HG02840 (cell line): Measurements from ENCODE around the gene EIF4E2.

Source experiments
- ATAC-seq: cut with Tn5 transposase; IDR thresholded peaks from one replicate; pipeline ENCODE4 v1.9.1; 2021; ENCODE audit warnings: mild to moderate bottlenecking, moderate library complexity, moderate number of reproducible peaks; ENCODE audit not compliant: unreplicated experiment, low FRiP score

The EIF4E2 gene, protein sequence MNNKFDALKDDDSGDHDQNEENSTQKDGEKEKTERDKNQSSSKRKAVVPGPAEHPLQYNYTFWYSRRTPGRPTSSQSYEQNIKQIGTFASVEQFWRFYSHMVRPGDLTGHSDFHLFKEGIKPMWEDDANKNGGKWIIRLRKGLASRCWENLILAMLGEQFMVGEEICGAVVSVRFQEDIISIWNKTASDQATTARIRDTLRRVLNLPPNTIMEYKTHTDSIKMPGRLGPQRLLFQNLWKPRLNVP

DNA sequence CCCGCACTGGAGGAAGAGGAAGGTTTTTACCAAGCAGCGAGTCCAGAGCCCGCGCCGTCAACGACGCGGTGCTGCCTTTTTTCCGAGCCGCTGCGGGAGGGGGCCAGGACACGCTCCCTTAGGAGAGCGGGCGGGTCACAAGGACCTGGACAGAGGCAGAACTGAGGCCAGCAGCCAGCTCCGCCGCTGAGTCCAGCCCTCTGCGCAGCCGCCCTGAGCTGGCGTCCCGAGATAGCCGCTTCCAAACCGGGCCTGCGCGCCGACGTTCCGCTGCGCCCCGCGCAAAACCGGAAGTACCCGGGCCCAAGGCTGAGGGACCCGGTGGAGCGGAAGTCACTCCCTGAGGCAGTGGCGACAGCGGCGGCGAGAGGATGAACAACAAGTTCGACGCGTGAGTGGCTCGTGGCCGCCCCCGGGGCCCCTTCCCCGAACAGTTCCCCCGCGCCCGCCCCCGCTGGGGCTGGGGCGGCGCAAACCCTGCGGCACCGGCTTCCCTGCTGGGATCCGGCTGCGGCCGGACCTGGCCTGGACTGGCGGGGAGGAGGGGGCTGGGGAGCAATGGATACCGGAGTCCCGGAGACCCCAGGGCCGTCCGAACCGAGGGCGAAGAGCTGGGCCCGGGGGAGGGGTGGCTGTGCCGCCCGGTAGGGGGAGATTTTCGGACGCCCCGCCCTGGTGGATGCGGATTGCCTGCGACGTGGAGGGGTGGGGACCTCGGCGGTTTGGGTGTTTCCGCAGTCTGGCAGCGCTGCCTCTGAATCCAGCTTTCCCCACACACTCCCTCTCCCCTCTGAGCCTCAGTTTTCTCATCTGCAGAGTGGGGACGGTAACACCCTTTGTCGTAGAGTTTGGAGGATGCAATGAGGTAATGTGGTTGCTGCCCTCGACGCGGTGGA, at the start of gene EIF4E2, which contains the start of gene TIGD1:
EIF4E2 (plus strand) TSS at position 336 of the 896 bp plus-strand sequence; CDS start at position 372, 36 bp downstream.
TIGD1 (minus strand) TSS at position 204 of the 896 bp plus-strand sequence. CDS start 675 bp downstream, outside the sequence.
- ATAC-seq, result peak; percentile 91

DNA sequence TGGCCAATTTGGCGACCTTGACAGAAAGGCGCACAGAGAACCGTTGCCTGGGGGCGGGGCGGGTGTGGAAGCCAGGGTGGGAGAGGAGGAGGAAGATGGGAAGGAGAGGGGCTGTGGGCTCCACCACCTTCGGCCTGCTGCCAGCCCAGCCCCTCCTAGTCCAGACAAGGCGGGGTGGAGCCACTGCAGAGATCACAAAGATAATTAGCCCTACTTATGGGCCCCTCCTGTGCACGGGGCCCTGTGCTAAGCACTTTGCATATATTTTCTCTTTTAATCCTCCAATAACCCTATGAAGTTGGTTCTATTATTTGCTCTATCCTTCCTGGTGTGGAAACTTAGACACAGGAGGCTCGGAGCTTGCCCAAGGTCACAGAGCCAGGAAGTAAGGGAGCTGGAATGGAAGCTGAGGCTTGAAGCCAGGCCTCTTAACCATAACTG, 49.1 kb upstream of the EIF4E2 start:
- ATAC-seq, result no peak

DNA sequence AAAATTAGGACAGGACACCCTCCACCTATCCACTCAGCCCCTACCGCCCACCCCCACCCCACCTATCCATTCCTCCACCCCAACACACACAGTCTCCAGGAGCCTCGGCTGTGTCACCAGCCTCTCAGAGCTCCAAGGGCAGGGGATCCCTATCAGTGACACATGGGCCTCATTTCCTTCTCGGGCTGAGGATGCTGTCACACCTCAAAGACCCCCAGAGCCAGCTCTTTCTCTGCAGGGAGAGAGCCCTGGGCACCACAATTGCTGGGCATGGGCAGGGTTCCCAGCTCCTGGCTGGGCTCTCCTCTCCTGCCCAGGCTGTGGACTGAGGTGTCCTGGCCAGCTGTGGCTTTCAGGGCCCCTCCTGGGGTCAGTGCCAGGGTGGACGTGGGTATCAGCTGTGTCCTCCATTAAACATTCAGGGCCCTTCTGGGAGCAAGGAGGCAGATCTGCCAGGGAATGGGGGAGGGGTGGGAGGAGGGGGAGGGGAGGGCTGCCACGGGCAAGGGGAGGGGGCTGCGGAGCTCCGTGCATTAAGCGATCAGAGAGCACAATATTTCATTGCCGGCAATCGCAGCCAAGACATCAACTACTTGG, 48.6 kb upstream of the EIF4E2 start:
- no peak for ATAC-seq

DNA sequence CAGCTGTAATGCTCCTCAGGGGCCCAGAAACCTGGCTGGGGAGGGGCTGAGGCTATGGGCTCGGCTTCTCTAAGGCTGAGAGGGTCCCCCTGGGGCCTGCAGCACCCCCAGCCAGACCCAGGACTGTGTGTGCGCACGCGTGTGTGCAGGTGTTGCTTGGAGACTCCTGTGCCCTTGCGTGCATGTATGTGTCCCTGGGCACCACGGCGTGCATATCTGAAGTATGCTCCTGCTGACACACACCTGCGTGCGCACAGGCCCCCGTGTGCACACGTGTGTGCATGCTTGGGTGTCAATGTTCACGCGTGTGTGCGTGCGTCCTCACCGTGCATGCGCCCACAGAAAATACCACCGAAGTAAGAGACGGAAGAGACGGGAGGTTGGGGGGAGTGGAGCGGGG, 48.0 kb upstream of the EIF4E2 start:
- no peak for ATAC-seq

DNA sequence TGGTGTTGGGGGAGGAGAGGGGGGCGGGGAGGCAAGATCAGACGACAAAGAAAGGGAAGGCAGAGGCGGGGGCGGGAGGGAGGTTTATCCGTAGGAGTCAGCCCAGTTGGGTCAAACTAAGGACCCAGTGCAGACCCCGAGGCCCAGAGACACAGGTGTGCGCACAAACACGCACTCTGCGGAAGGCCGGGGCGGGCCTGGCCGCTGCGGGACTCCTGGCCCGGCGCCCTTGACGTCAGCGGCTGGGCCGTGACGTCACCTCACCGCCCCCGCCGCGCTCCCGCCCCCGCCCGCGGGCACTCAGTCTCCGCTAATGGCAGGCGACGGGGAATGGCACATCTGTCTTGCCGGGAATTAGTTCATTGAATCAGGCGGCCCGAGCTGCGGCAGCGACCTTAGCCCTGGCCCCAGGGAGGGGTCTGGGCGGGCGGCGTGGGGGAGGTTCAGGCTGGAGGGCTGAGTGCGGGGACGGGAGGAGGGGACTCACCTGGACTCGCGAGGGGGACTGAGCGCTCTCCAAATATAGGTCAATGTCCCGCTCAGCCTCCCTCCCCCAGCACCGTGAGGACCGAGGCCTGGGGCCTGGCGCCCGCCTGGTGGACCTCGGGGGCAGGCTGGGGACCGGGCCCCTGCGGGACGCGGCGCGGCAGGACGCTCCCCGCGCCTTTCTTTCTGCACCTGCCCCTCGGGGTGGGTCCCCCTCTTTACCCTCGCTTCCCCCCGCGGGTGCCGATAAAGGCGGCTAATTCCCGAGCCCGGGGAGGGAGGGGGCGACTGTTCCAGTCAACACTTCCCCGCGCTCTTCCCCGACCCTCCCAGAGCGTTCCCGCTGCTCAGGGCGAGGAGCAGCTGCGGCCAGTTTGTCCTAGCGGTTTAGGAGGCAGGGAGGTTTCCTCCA, 47.3 kb upstream of the EIF4E2 start:
- no peak for ATAC-seq

DNA sequence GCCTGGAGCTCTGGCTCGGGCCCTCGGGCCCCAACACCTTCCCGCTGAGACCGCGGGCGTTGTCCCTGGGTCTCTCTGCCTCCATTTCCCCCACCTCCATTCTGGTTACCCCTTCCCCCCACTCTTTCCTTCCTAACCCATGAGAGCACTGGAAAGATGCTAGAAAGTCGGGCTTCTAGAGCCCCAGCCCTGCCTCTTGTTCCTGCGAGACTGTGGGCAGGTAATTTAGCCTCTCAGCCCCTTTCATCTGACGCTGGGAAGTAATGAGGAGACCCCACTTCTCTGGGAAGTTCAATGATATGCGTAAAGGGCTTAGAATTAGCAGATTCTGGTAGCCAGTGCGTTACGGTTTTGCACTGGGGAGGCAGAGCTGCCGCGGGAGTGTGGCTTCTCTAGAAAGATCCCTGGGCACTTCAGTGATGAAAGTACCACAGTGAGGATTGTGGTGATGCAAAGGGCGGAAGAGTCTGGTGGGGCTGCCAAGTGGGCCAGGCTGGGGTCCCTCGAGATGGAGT, 46.6 kb upstream of the EIF4E2 start:
- no peak for ATAC-seq

DNA sequence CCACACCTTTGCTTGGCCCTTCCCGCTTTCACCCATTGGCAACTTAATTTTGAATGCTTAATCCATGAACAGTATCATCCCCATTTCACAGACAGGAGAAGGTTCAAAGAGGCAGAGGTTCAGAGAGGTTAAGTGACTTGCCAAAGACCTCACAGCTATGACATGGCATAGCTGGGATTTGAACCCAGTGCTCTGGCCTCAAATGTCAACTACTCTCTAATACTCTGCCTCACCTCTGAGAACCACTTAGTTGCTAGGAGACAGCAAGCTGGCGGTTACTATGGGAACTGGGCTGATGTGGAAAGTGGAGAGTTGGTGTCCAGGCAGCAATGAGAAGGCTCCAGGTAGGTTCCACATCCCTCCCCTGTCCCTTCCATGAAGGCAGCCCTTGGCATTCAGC, 46.1 kb upstream of the EIF4E2 start:
- no peak for ATAC-seq

DNA sequence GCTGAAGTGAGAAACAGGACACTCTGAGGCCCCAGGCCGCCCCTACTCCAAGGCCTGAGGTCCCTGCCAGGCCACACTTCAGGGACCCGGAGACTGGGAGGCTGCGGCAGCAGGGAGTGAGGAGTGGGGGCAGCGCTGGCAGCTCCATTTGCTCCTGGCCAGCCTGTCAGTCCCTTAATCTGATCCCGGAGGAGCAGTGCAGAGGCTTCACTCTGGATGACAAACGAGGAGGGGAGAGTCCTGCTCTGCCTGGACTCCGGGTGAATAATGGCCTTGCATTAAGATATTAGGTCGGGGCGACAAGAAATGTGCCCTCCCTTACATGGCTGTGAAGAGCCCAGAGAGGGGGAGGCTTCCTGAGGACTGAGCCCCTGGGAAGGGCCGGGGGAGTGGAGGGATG, 44.6 kb upstream of the EIF4E2 start:
- no peak for ATAC-seq

DNA sequence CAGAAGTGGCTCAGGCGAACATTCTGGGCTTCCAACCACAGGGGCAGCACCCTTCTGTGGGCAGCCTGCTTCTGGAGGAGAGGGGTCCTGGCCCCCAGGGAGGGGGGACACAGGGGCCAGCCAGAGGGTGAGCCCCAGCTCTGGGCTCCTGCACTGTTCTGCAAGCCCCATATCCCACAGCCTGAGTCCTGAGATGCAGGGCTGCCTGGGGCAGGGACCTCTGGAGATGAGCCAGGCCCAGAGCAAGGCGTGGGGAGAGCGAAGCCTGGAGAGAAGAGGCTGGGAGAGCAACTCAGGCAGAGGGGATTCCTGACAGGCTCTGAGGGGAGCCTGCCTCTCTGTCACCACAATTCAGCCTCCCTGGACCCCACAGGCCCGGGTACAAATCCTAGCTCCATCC, 43.8 kb upstream of the EIF4E2 start:
- ATAC-seq, result no peak

DNA sequence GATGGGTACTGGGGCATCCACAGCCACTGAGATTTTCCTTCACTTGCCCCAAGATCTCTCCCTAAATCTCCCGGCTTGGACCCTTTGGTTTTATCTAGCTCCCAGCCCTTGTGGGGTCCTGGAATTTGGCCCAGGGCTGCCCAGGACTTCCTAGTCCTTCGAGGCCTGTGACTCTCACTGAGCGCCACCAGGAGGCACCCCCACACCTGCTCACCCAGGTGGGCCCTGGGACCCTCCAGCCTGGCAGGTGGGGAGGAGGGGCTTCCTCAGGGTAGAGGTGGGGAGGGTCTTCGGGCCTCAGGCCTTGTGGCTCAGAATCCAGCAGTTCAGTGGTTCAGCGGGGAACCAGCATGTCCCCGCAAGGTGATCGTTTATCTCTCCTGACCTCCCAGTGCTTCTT, 42.2 kb upstream of the EIF4E2 start:
- ATAC-seq, result no peak

DNA sequence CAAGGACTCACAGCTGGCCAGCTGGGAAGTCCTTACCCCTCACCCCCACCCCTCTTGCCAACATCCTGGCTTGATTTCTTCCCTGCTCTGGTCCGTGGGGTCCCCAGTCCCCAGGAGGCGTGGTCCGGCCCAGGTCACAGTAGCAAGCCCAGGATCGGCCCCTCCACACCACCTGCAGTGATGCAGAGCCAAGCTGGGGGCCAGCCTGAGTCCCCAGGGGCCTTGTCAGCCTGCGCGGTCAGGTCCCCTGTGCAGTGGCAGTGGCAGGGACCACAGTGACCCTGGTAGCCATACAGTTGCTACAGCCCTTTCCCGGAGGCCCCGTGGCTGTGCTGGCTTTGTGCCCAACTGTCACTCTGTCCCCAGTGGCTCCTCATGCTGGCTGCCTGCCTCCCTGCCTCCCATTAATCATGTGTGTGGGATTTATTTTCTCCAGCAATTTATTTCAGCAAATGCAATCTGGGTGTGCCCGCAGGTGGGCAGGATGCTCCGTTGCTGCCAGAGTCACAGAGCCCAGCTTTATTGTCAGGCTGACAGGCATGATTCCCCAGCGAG, 39.1 kb upstream of the EIF4E2 start:
- no peak for ATAC-seq

DNA sequence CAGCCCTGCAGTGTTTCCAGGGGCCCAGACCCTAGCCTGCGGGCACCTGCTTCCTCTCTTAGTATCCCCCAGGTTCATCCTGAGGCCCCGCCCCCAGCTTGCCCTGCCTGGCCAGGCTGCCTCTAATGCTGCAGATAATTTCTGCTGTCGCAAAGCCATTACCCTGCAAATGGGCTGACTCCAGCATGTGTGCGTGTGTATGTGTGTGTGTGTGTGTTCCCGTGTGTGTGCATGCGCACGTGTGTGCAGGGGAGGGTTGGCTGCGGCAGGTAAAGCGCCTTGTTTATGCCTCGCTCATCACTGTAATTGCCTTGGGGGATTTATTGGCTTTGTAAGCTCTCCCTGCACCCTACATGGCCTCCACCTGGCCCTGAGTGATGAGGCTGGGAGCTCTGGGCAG, 37.9 kb upstream of the EIF4E2 start:
- no peak for ATAC-seq

DNA sequence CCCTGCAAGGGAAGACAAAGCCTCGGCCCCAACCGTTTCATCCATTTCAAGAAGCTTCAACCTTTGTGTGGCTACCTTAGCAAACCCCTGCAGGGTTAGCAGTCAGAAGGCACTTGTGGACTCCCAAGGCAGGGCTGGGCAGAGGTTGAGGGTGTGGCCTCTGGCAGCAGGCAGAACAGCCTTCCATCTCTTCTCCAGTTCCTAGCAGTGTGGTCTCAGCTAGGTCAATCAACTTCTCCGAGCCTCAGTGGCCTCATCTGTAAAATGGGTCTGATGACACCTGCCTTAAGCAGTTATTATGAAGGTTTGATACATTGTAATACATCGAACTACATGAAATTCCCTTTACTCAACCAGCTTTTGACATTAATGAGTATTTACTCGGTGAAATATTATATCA, 37.1 kb upstream of the EIF4E2 start:
- ATAC-seq, result no peak

DNA sequence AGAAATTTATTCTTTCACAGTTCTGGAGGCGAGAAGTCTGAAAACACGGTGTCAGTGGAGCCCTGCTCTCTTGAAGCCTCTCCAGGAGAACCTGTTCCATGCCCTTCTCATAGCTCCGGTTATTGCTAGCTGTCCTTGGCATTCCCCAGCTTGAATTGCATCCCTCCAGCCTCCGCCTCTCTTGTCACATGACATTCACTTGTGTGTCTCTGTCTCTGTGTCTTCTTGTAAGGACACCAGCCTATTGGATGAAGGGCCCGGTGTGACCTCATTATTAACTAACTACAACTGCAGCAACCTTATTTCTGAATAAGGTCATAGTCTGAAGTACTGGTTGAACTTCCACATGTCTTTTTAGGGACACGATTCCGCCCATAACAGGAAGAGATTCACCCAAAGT, 34.9 kb upstream of the EIF4E2 start:
- no peak for ATAC-seq

DNA sequence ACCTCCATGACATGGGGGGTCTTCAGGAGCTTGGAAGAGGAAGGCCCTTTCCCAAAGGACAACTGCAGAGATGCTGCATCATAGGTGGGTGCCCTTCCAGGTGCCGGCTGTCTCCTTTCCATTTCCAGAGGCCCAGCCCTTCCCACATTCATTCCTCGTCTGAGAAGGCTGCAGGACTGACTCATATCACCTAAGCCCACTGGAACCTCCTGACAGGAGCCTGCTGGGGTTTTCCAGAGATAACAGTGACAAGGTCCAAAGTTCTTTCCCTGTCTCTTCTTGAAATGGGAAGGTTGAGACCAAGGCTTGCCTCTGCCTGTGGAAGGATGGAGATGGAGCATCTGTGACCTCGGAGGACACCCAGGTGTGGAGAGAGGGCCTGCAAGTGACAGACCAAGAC, 33.9 kb upstream of the EIF4E2 start:
- ATAC-seq, result no peak

DNA sequence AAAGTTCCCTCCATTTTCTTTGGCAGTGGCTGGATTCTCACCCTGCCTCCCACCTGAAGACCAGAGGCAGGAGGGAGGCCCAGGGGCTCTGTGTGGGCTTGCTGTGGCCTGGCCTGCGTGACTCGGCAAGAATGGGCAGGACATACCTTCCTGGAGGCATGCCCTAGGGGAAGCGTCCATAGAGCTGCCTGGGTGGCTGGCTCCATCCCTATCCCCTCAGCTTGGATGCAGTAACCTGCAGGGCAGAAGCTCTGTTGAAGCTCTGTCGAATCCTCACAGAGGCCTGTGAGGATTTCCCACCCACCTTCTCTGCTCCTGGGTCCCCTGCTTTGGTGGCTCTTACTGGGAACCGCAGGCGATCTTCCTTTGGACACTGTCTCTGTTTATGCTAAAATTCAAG, 31.6 kb upstream of the EIF4E2 start:
- no peak for ATAC-seq

DNA sequence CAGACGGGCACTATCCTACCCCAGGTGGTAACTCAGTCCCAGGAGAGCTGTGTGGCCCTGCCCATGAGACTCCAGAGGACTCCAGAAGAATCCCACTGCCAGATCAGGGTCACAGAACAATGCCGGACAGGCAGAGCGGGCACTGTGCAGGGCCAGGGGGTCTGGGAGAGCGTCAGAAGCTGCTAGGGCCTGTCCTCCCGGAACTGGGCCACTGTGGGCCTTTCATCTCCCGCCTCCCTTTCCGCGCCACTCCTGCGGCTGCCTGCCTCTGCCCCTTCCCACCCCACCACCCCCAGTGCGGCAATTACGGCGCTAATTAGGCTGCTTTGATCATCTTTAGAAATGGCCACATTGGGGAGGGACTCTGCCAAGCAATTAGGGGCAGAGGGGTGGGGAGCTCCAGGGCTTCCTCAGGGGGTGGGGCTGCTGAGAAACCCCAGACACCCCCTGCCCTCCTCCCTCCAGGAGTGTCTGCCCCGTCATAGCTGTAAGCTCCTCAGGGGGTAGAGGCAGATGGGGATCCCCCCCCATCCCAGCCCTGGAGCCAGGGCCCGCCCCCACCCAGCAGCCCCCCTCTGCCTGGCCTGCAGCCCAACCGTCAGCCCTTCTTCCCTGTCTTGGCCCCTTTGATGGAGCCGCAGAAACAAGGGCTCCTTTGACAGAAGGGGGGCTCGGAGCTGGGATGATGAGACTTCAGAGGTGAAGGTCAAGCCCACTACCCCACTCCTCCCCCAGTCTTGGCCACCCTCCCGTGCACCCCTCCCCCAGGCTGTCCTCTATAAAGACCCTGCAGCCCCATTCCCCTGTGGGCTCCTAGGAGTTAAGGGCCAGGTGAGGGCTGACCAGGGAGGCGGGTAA, 30.7 kb upstream of the EIF4E2 start, which contains the start of gene PRSS56:
PRSS56 (plus strand) TSS at position 808 of the 858 bp plus-strand sequence. CDS start 211 bp downstream, outside the sequence.
- no peak for ATAC-seq

DNA sequence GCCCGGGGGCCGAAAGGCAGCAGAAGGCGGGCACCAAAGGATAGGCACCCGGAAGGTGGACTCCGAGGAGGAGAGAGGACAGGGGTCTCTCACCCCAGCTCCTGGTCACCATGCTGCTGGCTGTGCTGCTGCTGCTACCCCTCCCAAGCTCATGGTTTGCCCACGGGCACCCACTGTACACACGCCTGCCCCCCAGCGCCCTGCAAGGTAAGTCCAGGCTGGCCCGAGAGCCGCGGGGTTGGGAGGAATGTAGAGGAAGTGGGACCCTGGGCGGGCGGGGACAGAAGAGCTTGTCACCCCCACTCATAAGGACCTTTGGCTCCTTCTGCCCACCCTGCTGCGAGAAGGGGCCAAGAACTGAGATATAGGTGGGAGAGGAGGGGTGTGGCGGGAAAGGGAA, 30.0 kb upstream of the EIF4E2 start:
- ATAC-seq, result no peak

DNA sequence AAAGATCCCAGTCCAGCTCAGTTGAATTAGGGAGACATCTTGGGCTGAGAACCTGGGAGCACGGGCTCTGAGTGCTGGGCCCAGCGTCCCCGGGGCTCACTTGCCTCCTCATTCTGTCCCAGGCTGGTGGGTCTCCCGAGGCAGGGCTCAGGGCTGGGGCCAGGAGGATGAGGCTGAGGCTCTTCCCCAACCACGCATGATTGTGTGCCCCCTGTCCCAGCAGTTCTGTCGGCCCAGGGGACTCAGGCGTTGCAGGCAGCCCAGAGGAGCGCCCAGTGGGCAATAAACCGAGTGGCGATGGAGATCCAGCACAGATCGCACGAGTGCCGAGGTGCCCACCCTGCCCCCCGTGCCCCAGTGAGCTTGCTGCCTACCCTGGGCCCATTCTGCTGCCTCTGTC, 29.4 kb upstream of the EIF4E2 start:
- no peak for ATAC-seq
